HL-60 (cell line): ENCODE results near the gene TTC12.

Experiments
- DNase-seq, 2 experiments: peaks; one replicate each; pipeline ENCODE4 v3.0.0-alpha.2; 2010 to 2020; ENCODE audit warnings: low read depth in 1 of 2, low spot score in 1 of 2
- H3K27ac ChIP-seq: fragments of 250-450 bp; sonication (Bioruptor Pico); replicated peaks from 2 replicates; pipeline ENCODE4 v1.5.1; 2020; ENCODE audit warnings: mild to moderate bottlenecking, moderate library complexity
- H3K27me3 ChIP-seq: fragments of 250-450 bp; sonication (Bioruptor Pico); 2 replicates; pipeline ENCODE4 v1.5.1; 2021; ENCODE audit warnings: mild to moderate bottlenecking, moderate library complexity; ENCODE audit not compliant: insufficient read depth, poor library complexity, severe bottlenecking
- H3K4me3 ChIP-seq: replicated peaks from 2 replicates; pipeline ENCODE4 v1.5.1; 2011; ENCODE audit warnings: mild to moderate bottlenecking, control low read depth, low read length; ENCODE audit not compliant: insufficient read depth
- GABPA ChIP-seq: IDR thresholded peaks from 2 replicates; pipeline ENCODE4 v1.6.1; 2012; ENCODE audit warnings: low read depth
- POLR2AphosphoS5 ChIP-seq: IDR thresholded peaks from 2 replicates; pipeline ENCODE4 v1.6.1; 2012; ENCODE audit warnings: low read depth
- SPI1 ChIP-seq: IDR thresholded peaks from 2 replicates; pipeline ENCODE4 v1.6.1; 2012; ENCODE audit warnings: low read depth, mild to moderate bottlenecking, borderline replicate concordance
- TF ChIP-seq, protein P1 (sequence below): IDR thresholded peaks from one replicate; pipeline ENCODE4 v1.5.1; 2011; ENCODE audit warnings: low read length, control low read depth, inconsistent platforms; ENCODE audit not compliant: insufficient read depth
- TF ChIP-seq, protein P2 (sequence below): IDR thresholded peaks from 2 replicates; pipeline ENCODE4 v1.6.1; 2012; ENCODE audit warnings: low read depth; ENCODE audit not compliant: insufficient replicate concordance

Gene TTC12

DNA sequence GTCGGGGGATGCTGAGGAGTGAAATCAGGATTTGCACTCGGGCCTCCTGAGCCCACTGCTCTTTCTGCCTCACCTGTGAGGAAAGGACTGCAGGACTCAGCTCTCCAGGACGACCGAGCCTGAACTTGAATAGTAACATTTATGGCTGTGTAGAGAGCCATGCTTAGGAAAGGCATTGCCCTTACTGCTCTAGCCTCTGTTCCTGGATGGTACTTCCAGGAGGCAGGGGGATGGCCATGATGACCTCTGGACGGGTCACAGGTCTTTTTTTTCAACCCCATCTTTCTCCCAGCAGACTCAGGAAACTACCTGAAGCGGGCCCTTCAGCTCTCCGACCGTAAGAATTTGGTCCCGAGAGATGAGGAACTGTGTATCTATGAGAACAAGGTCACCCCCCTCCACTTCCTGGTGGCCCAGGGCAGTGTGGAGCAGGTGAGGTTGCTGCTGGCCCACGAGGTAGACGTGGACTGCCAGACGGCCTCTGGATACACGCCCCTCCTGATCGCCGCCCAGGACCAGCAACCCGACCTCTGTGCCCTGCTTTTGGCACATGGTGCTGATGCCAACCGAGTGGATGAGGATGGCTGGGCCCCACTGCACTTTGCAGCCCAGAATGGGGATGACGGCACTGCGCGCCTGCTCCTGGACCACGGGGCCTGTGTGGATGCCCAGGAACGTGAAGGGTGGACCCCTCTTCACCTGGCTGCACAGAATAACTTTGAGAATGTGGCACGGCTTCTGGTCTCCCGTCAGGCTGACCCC lies 84.5 kb downstream of the TTC12 start:
- no peaks in the 10 kb centered on the region for H3K27me3 ChIP-seq
- DNase-seq, result no peak
- H3K27ac ChIP-seq, result no peak overlapping the region
- no peak for TF ChIP-seq GABPA
- TF ChIP-seq, protein P1, sequence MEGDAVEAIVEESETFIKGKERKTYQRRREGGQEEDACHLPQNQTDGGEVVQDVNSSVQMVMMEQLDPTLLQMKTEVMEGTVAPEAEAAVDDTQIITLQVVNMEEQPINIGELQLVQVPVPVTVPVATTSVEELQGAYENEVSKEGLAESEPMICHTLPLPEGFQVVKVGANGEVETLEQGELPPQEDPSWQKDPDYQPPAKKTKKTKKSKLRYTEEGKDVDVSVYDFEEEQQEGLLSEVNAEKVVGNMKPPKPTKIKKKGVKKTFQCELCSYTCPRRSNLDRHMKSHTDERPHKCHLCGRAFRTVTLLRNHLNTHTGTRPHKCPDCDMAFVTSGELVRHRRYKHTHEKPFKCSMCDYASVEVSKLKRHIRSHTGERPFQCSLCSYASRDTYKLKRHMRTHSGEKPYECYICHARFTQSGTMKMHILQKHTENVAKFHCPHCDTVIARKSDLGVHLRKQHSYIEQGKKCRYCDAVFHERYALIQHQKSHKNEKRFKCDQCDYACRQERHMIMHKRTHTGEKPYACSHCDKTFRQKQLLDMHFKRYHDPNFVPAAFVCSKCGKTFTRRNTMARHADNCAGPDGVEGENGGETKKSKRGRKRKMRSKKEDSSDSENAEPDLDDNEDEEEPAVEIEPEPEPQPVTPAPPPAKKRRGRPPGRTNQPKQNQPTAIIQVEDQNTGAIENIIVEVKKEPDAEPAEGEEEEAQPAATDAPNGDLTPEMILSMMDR, result no peak
- TF ChIP-seq SPI1, result no peak
- TF ChIP-seq, protein P2, sequence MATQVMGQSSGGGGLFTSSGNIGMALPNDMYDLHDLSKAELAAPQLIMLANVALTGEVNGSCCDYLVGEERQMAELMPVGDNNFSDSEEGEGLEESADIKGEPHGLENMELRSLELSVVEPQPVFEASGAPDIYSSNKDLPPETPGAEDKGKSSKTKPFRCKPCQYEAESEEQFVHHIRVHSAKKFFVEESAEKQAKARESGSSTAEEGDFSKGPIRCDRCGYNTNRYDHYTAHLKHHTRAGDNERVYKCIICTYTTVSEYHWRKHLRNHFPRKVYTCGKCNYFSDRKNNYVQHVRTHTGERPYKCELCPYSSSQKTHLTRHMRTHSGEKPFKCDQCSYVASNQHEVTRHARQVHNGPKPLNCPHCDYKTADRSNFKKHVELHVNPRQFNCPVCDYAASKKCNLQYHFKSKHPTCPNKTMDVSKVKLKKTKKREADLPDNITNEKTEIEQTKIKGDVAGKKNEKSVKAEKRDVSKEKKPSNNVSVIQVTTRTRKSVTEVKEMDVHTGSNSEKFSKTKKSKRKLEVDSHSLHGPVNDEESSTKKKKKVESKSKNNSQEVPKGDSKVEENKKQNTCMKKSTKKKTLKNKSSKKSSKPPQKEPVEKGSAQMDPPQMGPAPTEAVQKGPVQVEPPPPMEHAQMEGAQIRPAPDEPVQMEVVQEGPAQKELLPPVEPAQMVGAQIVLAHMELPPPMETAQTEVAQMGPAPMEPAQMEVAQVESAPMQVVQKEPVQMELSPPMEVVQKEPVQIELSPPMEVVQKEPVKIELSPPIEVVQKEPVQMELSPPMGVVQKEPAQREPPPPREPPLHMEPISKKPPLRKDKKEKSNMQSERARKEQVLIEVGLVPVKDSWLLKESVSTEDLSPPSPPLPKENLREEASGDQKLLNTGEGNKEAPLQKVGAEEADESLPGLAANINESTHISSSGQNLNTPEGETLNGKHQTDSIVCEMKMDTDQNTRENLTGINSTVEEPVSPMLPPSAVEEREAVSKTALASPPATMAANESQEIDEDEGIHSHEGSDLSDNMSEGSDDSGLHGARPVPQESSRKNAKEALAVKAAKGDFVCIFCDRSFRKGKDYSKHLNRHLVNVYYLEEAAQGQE, result no peak
- TF ChIP-seq POLR2AphosphoS5, result no peak
- no peak overlapping the region for H3K4me3 ChIP-seq

DNA sequence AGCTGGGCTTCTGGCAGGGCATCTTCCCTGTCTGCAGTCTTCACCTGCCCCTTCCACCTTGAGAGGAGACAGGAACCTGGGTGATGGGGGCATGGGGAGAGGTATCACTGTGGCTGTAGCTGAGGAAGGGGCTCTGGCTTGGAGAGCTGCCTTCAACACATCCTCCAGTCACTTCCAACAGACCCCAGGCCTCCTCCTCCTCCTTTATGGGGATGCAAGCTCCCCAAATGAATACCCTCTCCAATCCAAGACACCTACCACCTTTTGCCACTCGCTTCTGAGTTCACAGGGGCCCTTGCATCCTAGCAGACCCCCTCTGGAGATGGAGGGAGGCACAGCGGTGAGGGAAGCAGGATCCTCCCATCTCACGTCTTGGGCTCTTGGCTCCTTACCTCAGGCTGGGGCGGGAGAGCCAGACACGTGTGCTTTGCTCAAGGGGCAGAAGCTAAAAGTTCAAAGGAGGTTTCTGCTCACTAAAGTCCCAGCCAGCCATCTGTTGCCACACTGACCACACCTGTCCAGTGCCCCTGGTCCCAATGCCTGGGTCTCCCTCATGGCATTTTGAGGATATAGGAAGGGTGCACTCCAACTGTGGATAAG lies 86.3 kb downstream of the TTC12 start:
- H3K27ac ChIP-seq, result no peak overlapping the region
- no peak overlapping the region for H3K4me3 ChIP-seq
- TF ChIP-seq SPI1 (no peak), POLR2AphosphoS5 (no peak), GABPA (no peak)
- TF ChIP-seq, protein P2, result no peak
- TF ChIP-seq, protein P1, result no peak

DNA sequence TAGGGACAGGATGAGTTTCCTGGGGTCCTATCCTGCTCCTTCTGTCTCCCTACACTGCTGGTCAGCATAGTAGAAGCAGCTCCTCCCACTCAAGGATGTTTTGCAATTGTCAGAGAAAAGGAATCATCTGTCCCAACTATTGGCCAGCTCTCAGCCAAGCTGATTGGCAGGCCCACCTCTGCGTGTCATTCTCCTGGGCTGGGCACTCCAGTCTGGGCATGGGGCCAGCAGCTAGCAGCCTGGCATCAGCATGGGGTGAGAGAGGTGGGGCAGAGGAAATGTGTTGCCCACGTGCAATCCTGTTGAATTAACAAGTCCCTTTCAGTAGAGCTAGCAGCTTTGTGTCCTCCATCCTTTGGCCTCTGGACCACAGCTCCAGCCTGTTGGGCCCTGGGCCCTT lies 87.3 kb downstream of the TTC12 start:
- DNase-seq, result no peak
- TF ChIP-seq, protein P2, result no peak
- no peak for TF ChIP-seq GABPA
- no peak for TF ChIP-seq POLR2AphosphoS5
- TF ChIP-seq, protein P1, result no peak
- TF ChIP-seq SPI1, result no peak
- Histone ChIP-seq H3K27me3 (no peaks in the 10 kb centered on the region), H3K4me3 (no peak overlapping the region), H3K27ac (no peak overlapping the region)

More for the DNA sequence above, 86.3 kb downstream of the TTC12 start:
- no peak for DNase-seq
- no peaks in the 10 kb centered on the region for H3K27me3 ChIP-seq
